Smooth muscle cell (in vitro differentiated cells): Measurements from ENCODE around the gene RPH3AL. TPM values are rescaled to one million over a fixed set of nuclear protein-coding genes. Genes with fewer than 3 reads are reported as not detected.

Source experiments
- DNase-seq: peaks from one replicate; lab custom pipeline; 2025; ENCODE audit not compliant: unreplicated experiment; lab: John Stamatoyannopoulos, UW
- H2AFZ ChIP-seq: fragments of 200-600 bp; sonication (generic); 2 replicates; pipeline ENCODE4 v1.6.0; 2016; ENCODE audit warnings: antibody characterized with exemption, low read depth, mild to moderate bottlenecking
- H3F3A ChIP-seq: fragments of 200-600 bp; sonication (generic); 2 replicates; pipeline ENCODE4 v1.6.0; 2017; ENCODE audit warnings: antibody characterized with exemption, low read depth
- H3K27ac ChIP-seq: fragments of 200-600 bp; sonication (generic); 2 replicates; pipeline ENCODE4 v1.5.1; 2016; ENCODE audit warnings: low read depth, mild to moderate bottlenecking
- H3K27me3 ChIP-seq: fragments of 200-600 bp; sonication (generic); 2 replicates; pipeline ENCODE4 v1.6.1; 2016; ENCODE audit warnings: low read depth, mild to moderate bottlenecking
- H3K36me3 ChIP-seq: fragments of 200-600 bp; sonication (generic); 2 replicates; pipeline ENCODE4 v1.5.1; 2016; ENCODE audit warnings: low read depth
- H3K4me1 ChIP-seq: fragments of 200-600 bp; sonication (generic); 2 replicates; pipeline ENCODE4 v1.5.1; 2016; ENCODE audit warnings: low read depth
- H3K4me2 ChIP-seq: fragments of 200-600 bp; sonication (generic); 2 replicates; pipeline ENCODE4 v1.6.0; 2016; ENCODE audit warnings: mild to moderate bottlenecking
- H3K4me3 ChIP-seq: fragments of 200-600 bp; sonication (generic); 2 replicates; pipeline ENCODE4 v1.5.1; 2016; ENCODE audit warnings: mild to moderate bottlenecking
- H3K79me2 ChIP-seq: fragments of 200-600 bp; sonication (generic); 2 replicates; pipeline ENCODE4 v1.6.0; 2016; ENCODE audit warnings: low read depth, mild to moderate bottlenecking
- H3K9ac ChIP-seq: fragments of 200-600 bp; sonication (generic); 2 replicates; pipeline ENCODE4 v1.6.0; 2016; ENCODE audit warnings: low read depth
- H3K9me3 ChIP-seq: fragments of 200-600 bp; sonication (generic); replicated peaks from 2 replicates; pipeline ENCODE4 v1.5.1; 2016; ENCODE audit warnings: low read depth
- H4K20me1 ChIP-seq: fragments of 200-600 bp; sonication (generic); 2 replicates; pipeline ENCODE4 v1.6.0; 2016; ENCODE audit warnings: low read depth
- WGBS: methylation state at CpG from one replicate; pipeline ENCODE4 v1.1.7; 2016; ENCODE audit warnings: low lambda C conversion rate; 5-methylcytosine and 5-hydroxymethylcytosine counted together
- polyA plus RNA-seq: library from polyadenylated mRNA; unstranded; fragments of >200 nt; fragmentation: Nextera tagmentation; extraction: Ambion mirVana; gene quantifications from 2 replicates; pipeline ENCODE4 v1.2.1, GENCODE V29; 2016
- total RNA-seq: library from RNA; depleted of rRNA; stranded (reverse); fragments of >200 nt; gene quantifications from 2 replicates; pipeline ENCODE4 v1.2.3, GENCODE V29; 2014
- TF ChIP-seq, protein P1 (sequence below): fragments of 200-600 bp; sonication (generic); IDR thresholded peaks from 2 replicates; pipeline ENCODE4 v1.5.1; 2017; ENCODE audit warnings: borderline replicate concordance, mild to moderate bottlenecking, antibody characterized with exemption; ENCODE audit not compliant: insufficient read depth, poor library complexity, severe bottlenecking

RPH3AL gene
- total and polyA plus RNA-seq, 2 experiments from 2014 or later, result 1.8 to 3.3 TPM

DNA sequence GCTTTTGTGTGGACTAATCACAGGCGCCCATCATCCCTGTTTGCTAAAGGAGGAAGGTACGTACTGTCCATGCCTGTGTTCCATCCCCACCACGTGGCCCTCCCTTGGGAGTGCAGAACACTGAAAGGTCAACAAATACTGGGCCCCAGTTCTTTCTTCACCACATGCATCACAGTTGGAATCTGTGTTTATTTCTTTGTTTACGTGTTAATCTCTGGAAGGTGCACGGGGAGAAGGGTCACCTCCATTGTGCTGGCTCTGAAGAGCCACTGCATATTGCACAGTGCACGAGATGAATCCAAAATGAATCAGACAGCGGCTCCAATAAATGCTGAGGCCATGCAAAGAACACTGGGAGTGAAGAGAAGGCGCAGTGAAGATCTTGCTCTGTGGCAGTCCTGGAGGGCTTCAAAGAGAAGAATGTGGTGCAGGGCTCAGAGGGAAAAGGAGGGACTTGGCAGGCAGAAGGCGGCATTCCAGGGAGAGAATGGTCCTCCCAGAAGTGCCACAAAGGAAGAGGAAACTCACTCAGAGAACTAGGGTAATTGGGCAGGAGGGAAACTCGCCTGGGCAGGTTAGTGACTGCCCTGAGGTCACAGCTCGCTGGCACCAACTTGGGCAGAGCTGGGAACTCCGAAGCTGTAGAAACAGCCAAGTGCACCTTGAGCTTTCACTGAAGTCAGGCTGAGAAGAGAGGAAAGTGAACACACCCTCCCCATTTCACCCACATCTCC lies 3.7 kb downstream of the RPH3AL start:
- H3K4me3 ChIP-seq, result no peak overlapping the region
- H3F3A ChIP-seq, result peaks cover 6% of the 10 kb centered on the region
- no peak overlapping the region for H3K9ac ChIP-seq
- no peak overlapping the region for H3K27ac ChIP-seq
- H2AFZ ChIP-seq, result no peak overlapping the region
- no peak overlapping the region for H3K4me2 ChIP-seq
- no peaks in the 10 kb centered on the region for H3K9me3 ChIP-seq
- peaks cover 22% of the 10 kb centered on the region for H3K4me1 ChIP-seq
- no peaks in the 10 kb centered on the region for H3K27me3 ChIP-seq
- no peaks in the 10 kb centered on the region for H3K36me3 ChIP-seq
- TF ChIP-seq, protein P1, sequence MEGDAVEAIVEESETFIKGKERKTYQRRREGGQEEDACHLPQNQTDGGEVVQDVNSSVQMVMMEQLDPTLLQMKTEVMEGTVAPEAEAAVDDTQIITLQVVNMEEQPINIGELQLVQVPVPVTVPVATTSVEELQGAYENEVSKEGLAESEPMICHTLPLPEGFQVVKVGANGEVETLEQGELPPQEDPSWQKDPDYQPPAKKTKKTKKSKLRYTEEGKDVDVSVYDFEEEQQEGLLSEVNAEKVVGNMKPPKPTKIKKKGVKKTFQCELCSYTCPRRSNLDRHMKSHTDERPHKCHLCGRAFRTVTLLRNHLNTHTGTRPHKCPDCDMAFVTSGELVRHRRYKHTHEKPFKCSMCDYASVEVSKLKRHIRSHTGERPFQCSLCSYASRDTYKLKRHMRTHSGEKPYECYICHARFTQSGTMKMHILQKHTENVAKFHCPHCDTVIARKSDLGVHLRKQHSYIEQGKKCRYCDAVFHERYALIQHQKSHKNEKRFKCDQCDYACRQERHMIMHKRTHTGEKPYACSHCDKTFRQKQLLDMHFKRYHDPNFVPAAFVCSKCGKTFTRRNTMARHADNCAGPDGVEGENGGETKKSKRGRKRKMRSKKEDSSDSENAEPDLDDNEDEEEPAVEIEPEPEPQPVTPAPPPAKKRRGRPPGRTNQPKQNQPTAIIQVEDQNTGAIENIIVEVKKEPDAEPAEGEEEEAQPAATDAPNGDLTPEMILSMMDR, result no peak
- H4K20me1 ChIP-seq, result no peaks in the 10 kb centered on the region
- WGBS, result 84% methylated on average over 12 of the region's 12 CpGs
- H3K79me2 ChIP-seq, result no peaks in the 10 kb centered on the region
- no peak for DNase-seq

DNA sequence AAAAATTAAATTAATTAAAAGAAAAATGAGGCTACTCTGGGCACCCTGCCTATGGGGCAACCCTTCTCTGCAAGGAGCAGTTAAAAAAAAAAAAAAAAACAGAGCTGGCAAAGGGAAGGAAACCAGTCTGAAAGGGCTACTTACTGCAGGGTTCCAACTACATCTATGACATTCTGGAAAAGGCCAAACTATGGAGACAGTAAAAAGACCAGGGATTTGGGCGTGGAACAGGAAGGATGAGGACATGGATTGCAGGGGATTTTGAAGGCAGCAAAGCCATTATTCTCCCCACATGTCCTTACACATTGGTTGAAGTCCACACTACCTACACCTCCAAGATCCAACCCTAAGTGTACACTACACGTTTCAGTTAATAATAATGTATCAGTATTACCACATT lies 4.6 kb downstream of the RPH3AL start:
- DNase-seq, result no peak
- no peak overlapping the region for H3K27ac ChIP-seq
- 73% methylated on average over 2 of the region's 2 CpGs for WGBS
- no peaks in the 10 kb centered on the region for H3K79me2 ChIP-seq
- H2AFZ ChIP-seq, result no peak overlapping the region
- H3K4me1 ChIP-seq, result peaks cover 19% of the 10 kb centered on the region
- no peak overlapping the region for H3K4me2 ChIP-seq
- no peak overlapping the region for H3K4me3 ChIP-seq
- no peaks in the 10 kb centered on the region for H3K9me3 ChIP-seq
- H3F3A ChIP-seq, result peaks cover 6% of the 10 kb centered on the region
- TF ChIP-seq, protein P1, result no peak
- no peaks in the 10 kb centered on the region for H4K20me1 ChIP-seq
- H3K27me3 ChIP-seq, result no peaks in the 10 kb centered on the region
- no peaks in the 10 kb centered on the region for H3K36me3 ChIP-seq
- no peak overlapping the region for H3K9ac ChIP-seq

DNA sequence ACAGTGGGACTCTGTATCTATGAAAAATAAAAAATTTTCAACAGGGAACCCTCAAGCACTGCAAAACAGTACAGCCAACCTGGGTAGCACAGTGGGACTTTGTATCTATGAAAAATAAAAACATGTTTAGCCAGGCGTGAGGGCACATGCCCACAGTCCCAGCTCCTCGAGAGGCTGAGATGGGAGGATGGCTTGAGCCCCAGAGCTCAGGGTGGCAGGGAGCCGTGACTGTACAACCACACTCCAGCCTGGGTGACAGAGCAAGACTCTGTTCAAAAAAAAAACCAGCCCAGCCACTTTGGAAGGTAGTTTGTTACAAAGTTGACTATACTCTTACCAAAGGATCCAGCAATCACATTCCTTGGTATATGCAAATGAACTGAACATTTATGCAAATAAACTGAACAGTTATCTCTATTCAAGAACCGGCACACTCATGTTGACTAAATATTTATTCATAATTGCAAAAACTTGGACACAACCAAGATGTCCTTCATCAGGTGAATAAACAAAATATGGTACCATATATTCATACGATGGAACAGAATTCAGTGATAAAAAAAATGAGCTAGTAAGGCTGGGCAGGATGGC lies 5.2 kb downstream of the RPH3AL start:
- Histone ChIP-seq H3K4me2 (no peak overlapping the region), H3K27me3 (no peaks in the 10 kb centered on the region), H2AFZ (no peak overlapping the region), H3F3A (peaks cover 4% of the 10 kb centered on the region), H3K4me3 (no peak overlapping the region), H3K27ac (no peak overlapping the region), H4K20me1 (no peaks in the 10 kb centered on the region), H3K79me2 (no peaks in the 10 kb centered on the region), H3K36me3 (no peaks in the 10 kb centered on the region), H3K9me3 (no peaks in the 10 kb centered on the region), H3K4me1 (peaks cover 14% of the 10 kb centered on the region), H3K9ac (no peak overlapping the region)
- WGBS, result 85% methylated on average over 5 of the region's 5 CpGs
- TF ChIP-seq, protein P1, result no peak
- no peak for DNase-seq
